Progenitor cell of endocrine pancreas (in vitro differentiated cells): ENCODE results near the gene SPEF1. TPM values are rescaled to one million over a fixed set of nuclear protein-coding genes. Genes with fewer than 3 reads are reported as not detected.

Experiments used
- DNase-seq: peaks from one replicate; pipeline ENCODE4 v3.0.0; 2021; ENCODE audit warnings: low spot score; ENCODE audit not compliant: unreplicated experiment
- H3K27ac Mint-ChIP-seq: 2 replicates; pipeline ENCODE4 v1.8.0; 2021; ENCODE audit warnings: mild to moderate bottlenecking, moderate library complexity, mixed read lengths
- H3K27me3 Mint-ChIP-seq: 2 replicates; pipeline ENCODE4 v1.8.0; 2021; ENCODE audit warnings: mixed read lengths
- H3K36me3 Mint-ChIP-seq: 2 replicates; pipeline ENCODE4 v1.8.0; 2022; ENCODE audit warnings: mixed read lengths; ENCODE audit not compliant: insufficient read depth
- H3K4me1 Mint-ChIP-seq: 2 replicates; pipeline ENCODE4 v1.8.0; 2021; ENCODE audit warnings: low read depth, mixed read lengths
- H3K4me3 Mint-ChIP-seq: 2 replicates; pipeline ENCODE4 v1.8.0; 2021; ENCODE audit warnings: low read depth, mild to moderate bottlenecking, moderate library complexity, mixed read lengths
- H3K9me3 Mint-ChIP-seq: 2 replicates; pipeline ENCODE4 v1.8.0; 2021; ENCODE audit warnings: low read depth, mixed read lengths
- total RNA-seq: library from RNA; stranded (reverse); gene quantifications from 2 replicates; pipeline ENCODE4 v1.2.1, GENCODE V29; 2021
- TF ChIP-seq, protein P1 (sequence below): fragments of 200-600 bp; sonication (generic); IDR thresholded peaks from one replicate; pipeline ENCODE4 v1.5.0; 2021; ENCODE audit warnings: antibody characterized with exemption, mild to moderate bottlenecking; ENCODE audit not compliant: unreplicated experiment

Gene SPEF1
- total RNA-seq, 1 donor from 2014 or later: 1.9 TPM

DNA sequence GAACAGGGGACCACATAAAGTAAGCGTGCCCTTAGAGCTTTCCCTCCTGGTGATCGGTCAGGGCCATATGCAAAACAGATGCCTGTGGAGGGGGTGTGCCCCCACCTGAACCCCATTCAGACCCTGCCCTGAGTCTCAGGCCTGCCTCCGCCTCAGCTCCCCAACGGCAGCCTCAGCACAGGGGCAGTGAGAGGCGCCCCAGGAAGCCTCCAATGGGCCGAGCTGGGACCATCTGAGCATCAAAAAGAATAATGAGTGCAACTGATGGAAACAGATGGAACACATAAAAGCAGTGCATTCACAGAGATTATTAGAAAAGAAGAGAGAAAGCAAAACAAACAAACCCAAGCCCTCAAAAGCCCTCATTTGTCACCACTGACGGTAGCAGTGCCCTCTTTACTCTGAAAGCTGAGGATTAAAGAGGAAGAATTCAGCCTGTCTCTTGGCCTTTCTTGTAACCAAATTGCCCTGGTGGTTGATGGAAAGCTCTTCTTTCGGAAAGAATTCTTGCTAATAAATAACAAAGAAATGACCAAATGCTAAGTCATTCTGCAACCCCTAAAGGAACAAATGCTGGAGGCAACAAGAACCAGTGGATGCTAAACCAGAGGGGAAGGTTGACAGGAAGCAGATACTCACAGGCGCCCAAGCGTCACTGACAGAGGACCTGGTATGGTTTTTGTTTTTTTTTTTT is 20.4 kb downstream of the SPEF1 start:
- H3K27ac Mint-ChIP-seq: no peak overlapping the region
- H3K4me3 Mint-ChIP-seq: no peak overlapping the region
- peaks cover 3% of the 10 kb centered on the region for H3K36me3 Mint-ChIP-seq
- H3K27me3 Mint-ChIP-seq: peaks cover under 1% of the 10 kb centered on the region
- TF ChIP-seq, protein P1, sequence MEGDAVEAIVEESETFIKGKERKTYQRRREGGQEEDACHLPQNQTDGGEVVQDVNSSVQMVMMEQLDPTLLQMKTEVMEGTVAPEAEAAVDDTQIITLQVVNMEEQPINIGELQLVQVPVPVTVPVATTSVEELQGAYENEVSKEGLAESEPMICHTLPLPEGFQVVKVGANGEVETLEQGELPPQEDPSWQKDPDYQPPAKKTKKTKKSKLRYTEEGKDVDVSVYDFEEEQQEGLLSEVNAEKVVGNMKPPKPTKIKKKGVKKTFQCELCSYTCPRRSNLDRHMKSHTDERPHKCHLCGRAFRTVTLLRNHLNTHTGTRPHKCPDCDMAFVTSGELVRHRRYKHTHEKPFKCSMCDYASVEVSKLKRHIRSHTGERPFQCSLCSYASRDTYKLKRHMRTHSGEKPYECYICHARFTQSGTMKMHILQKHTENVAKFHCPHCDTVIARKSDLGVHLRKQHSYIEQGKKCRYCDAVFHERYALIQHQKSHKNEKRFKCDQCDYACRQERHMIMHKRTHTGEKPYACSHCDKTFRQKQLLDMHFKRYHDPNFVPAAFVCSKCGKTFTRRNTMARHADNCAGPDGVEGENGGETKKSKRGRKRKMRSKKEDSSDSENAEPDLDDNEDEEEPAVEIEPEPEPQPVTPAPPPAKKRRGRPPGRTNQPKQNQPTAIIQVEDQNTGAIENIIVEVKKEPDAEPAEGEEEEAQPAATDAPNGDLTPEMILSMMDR: no peak
- no peaks in the 10 kb centered on the region for H3K9me3 Mint-ChIP-seq
- no peaks in the 10 kb centered on the region for H3K4me1 Mint-ChIP-seq
- DNase-seq: no peak

DNA sequence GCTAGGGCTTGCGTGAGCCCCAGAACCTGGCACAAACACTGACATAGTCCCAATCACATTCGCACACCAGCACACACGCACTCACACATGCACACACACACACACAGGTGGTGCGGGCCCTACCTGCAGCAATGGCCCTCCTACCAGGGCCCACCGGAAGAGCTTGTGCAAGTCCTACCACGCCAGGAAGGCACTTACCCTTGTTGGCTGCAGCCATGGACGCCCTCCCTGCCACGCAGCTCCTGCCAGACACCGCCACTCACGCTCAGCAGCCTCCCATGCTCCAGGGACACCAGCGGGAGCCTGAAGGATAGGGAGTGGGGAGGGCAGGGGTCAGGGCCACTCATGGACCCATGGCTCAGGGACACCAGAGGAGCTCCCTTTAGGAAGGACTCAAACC is 21.4 kb downstream of the SPEF1 start:
- H3K36me3 Mint-ChIP-seq: peaks cover 3% of the 10 kb centered on the region
- no peak overlapping the region for H3K4me3 Mint-ChIP-seq
- TF ChIP-seq, protein P1: no peak
- H3K4me1 Mint-ChIP-seq: no peaks in the 10 kb centered on the region
- no peak for DNase-seq
- H3K27me3 Mint-ChIP-seq: no peaks in the 10 kb centered on the region
- H3K27ac Mint-ChIP-seq: no peak overlapping the region
- H3K9me3 Mint-ChIP-seq: no peaks in the 10 kb centered on the region

DNA sequence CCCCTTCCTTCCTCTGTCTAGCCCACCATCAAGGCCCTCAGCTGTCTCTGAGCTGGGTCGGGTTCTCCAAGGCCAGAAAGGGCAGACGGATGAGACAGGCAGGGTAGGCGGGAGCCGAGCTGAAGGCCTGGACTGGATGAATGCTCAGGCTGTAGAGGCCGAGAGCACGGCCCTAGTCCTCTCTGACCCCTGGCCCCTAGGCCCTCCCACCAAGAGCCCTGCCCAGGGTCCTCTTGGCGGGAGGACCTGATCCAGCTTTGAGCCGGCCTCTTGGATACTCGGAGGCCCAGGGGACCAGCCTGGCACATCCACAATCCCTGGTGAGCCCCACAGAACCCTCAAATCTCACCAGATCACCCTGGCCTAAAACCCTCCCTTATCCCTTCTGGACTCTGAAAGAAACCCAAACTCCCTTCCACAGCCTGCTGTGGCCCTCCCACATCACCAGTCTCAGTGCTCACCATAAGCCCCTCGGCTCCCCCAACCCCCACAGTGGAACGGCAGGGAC is 21.9 kb downstream of the SPEF1 start:
- no peak for DNase-seq
- no peak overlapping the region for H3K4me3 Mint-ChIP-seq
- no peaks in the 10 kb centered on the region for H3K27me3 Mint-ChIP-seq
- H3K9me3 Mint-ChIP-seq: no peaks in the 10 kb centered on the region
- H3K4me1 Mint-ChIP-seq: no peaks in the 10 kb centered on the region
- peaks cover 3% of the 10 kb centered on the region for H3K36me3 Mint-ChIP-seq
- TF ChIP-seq, protein P1: no peak
- no peak overlapping the region for H3K27ac Mint-ChIP-seq

DNA sequence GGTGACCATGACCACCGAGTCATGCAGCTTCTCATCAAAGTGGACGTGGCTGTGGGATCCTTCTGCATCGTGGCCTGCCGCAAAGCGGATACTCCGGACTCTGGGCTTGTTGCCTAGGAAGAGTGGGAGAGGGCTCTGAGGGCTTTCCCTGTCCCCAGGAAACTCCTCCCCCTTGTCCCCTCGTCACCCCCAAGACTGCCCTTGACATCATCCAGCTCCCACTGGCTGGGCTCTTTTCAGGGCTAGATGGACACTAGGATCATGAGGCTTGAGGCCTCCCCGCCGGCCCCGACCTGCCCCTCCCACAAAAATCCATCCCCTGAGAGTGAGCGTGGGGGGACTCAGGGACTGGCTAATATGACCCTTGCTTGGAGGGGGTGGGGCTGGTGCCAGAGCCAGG is 22.7 kb downstream of the SPEF1 start:
- DNase-seq: no peak
- H3K27me3 Mint-ChIP-seq: no peaks in the 10 kb centered on the region
- H3K4me3 Mint-ChIP-seq: no peak overlapping the region
- H3K4me1 Mint-ChIP-seq: no peaks in the 10 kb centered on the region
- TF ChIP-seq, protein P1: no peak
- no peak overlapping the region for H3K27ac Mint-ChIP-seq
- H3K9me3 Mint-ChIP-seq: no peaks in the 10 kb centered on the region
- H3K36me3 Mint-ChIP-seq: peaks cover 3% of the 10 kb centered on the region

DNA sequence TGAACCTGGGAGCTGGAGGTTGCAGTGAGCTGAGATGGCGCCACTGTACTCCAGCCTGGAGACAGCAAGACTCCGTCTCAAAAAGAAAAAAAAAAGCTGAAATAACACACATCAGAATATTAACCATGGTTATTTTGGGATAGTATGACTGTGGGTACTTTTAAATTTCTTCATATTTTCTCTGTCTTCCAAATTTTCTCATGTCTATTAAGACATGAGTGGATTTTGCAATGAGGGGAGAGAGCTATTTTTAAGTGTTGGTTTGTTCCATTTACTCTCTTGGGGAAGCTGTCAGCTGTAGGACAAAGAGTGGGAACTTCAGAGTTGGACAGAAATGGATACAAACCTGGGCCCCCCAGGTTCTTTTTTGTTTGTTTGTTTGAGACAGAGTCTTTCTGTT is 24.0 kb downstream of the SPEF1 start:
- Mint-ChIP-seq H3K4me3 (no peak overlapping the region), H3K27me3 (peaks cover 5% of the 10 kb centered on the region), H3K36me3 (peaks cover 3% of the 10 kb centered on the region), H3K4me1 (peaks cover 1% of the 10 kb centered on the region), H3K9me3 (no peaks in the 10 kb centered on the region), H3K27ac (no peak overlapping the region)
- no peak for DNase-seq
- TF ChIP-seq, protein P1: no peak
